ENCODE measurements around the gene SENP1.
"Not testable (repeated sequence)": the region's sequence is repeated elsewhere in the genome, so short reads cannot be mapped to it uniquely, and the experiment has no call there.

The SENP1 gene

GRCh38 chr12:48122065-48122834, 16.4 kb upstream of the SENP1 start:
- Mint-ChIP-seq H3K27ac (no peak overlapping the region), H3K9me3 (no peaks in the 10 kb centered on the region), H3K27me3 (no peaks in the 10 kb centered on the region), H3K4me1 (peaks cover 18% of the 10 kb centered on the region), H3K4me3 (no peak overlapping the region)
- ATAC-seq (no peak), DNase-seq (no peak)

- Mint-ChIP-seq H3K27me3 (no peaks in the 10 kb centered on the region), H3K9me3 (no peaks in the 10 kb centered on the region), H3K27ac (no peak overlapping the region), H3K4me3 (no peak overlapping the region), H3K4me1 (peaks cover 18% of the 10 kb centered on the region)
- no peak for DNase-seq
- ATAC-seq = no peak
These were observed 15.6 kb upstream of the SENP1 start for GRCh38 chr12:48121522-48121921.

- ATAC-seq = no peak
- no peaks in the 10 kb centered on the region for H3K27me3 Mint-ChIP-seq
- H3K4me1 Mint-ChIP-seq = peaks cover 18% of the 10 kb centered on the region
These were observed 13.9 kb upstream of the SENP1 start for GRCh38 chr12:48119834-48120195.

GRCh38 chr12:48119078-48119833, 13.4 kb upstream of the SENP1 start, which contains the start of gene PFKM:
TSS of gene PFKM (plus strand) at chr12:48119364. CDS start at chr12:48122775, 3,411 bp downstream.
- Mint-ChIP-seq H3K4me1 (peaks cover 18% of the 10 kb centered on the region), H3K27ac (peak within 1 kb of the TSS; percentile 89 to 90), H3K27me3 (no peaks in the 10 kb centered on the region), H3K9me3 (no peaks in the 10 kb centered on the region), H3K4me3 (peak within 1 kb of the TSS; percentile 98)
- DNase-seq (peak; percentile 50 to 65), ATAC-seq (peak; percentile 100)

More at GRCh38 chr12:48119834-48120195, 13.9 kb upstream of the SENP1 start:
- no peak for DNase-seq
- no peaks in the 10 kb centered on the region for H3K9me3 Mint-ChIP-seq
- peak overlapping the region; percentile 98 for H3K4me3 Mint-ChIP-seq
- peak overlapping the region in 1 of 2 donors; percentile 59 for H3K27ac Mint-ChIP-seq

GRCh38 chr12:48118284-48118871, 12.5 kb upstream of the SENP1 start:
- ATAC-seq (no peak), DNase-seq (no peak)
- peak overlapping the region; percentile 98 for H3K4me3 Mint-ChIP-seq
- H3K27ac Mint-ChIP-seq = peak overlapping the region in 1 of 2 donors; percentile 90
- H3K9me3 Mint-ChIP-seq = no peaks in the 10 kb centered on the region
- peaks cover 18% of the 10 kb centered on the region for H3K4me1 Mint-ChIP-seq
- no peaks in the 10 kb centered on the region for H3K27me3 Mint-ChIP-seq

- peaks cover 18% of the 10 kb centered on the region for H3K4me1 Mint-ChIP-seq
- no peak overlapping the region for H3K4me3 Mint-ChIP-seq
- H3K27ac Mint-ChIP-seq = no peak overlapping the region
- no peaks in the 10 kb centered on the region for H3K9me3 Mint-ChIP-seq
- no peak for ATAC-seq
- DNase-seq = no peak
- H3K27me3 Mint-ChIP-seq = no peaks in the 10 kb centered on the region
These were observed 10.1 kb upstream of the SENP1 start for GRCh38 chr12:48115957-48116356.

GRCh38 chr12:48111312-48111693, 5.4 kb upstream of the SENP1 start:
- not testable (repeated sequence) for ATAC-seq, H3K27me3 Mint-ChIP-seq, H3K4me3 Mint-ChIP-seq, DNase-seq, H3K9me3 Mint-ChIP-seq, H3K27ac Mint-ChIP-seq
- H3K4me1 Mint-ChIP-seq = peaks cover 27% of the 10 kb centered on the region

GRCh38 chr12:48110691-48111311, 4.9 kb upstream of the SENP1 start:
- H3K27me3 Mint-ChIP-seq = no peaks in the 10 kb centered on the region
- DNase-seq (no peak), ATAC-seq (no peak)
- H3K27ac Mint-ChIP-seq = no peak overlapping the region
- no peaks in the 10 kb centered on the region for H3K9me3 Mint-ChIP-seq
- no peak overlapping the region for H3K4me3 Mint-ChIP-seq
- H3K4me1 Mint-ChIP-seq = peaks cover 29% of the 10 kb centered on the region

- ATAC-seq (no peak), DNase-seq (no peak)
- no peaks in the 10 kb centered on the region for H3K9me3 Mint-ChIP-seq
- peaks cover 32% of the 10 kb centered on the region for H3K4me1 Mint-ChIP-seq
- no peaks in the 10 kb centered on the region for H3K27me3 Mint-ChIP-seq
- no peak overlapping the region for H3K27ac Mint-ChIP-seq
- H3K4me3 Mint-ChIP-seq = peak overlapping the region in 1 of 2 donors; percentile 16
These were observed 3.5 kb upstream of the SENP1 start for GRCh38 chr12:48109424-48109823.

GRCh38 chr12:48106681-48107613, 1.1 kb upstream of the SENP1 start:
- H3K4me1 Mint-ChIP-seq = peaks cover 51% of the 10 kb centered on the region
- DNase-seq (no peak), ATAC-seq (no peak)
- no peaks in the 10 kb centered on the region for H3K9me3 Mint-ChIP-seq
- peak overlapping the region; percentile 98 for H3K27ac Mint-ChIP-seq
- H3K4me3 Mint-ChIP-seq = peak overlapping the region; percentile 81 to 98
- no peaks in the 10 kb centered on the region for H3K27me3 Mint-ChIP-seq

- H3K27ac Mint-ChIP-seq = peak overlapping the region; percentile 98
- peaks cover 55% of the 10 kb centered on the region for H3K4me1 Mint-ChIP-seq
- no peaks in the 10 kb centered on the region for H3K27me3 Mint-ChIP-seq
- ATAC-seq = peak; percentile 54
- H3K4me3 Mint-ChIP-seq = peak overlapping the region; percentile 81 to 98
- H3K9me3 Mint-ChIP-seq = no peaks in the 10 kb centered on the region
- peak; percentile 31 to 58 for DNase-seq
These were observed 485 bp downstream of the SENP1 start for GRCh38 chr12:48105321-48105866.

GRCh38 chr12:48104531-48104930, 1.3 kb downstream of the SENP1 start:
- Mint-ChIP-seq H3K27me3 (no peaks in the 10 kb centered on the region), H3K4me3 (peak overlapping the region; percentile 81 to 98), H3K9me3 (no peaks in the 10 kb centered on the region), H3K27ac (peak overlapping the region in 1 of 2 donors; percentile 98), H3K4me1 (peaks cover 57% of the 10 kb centered on the region)
- DNase-seq (no peak), ATAC-seq (no peak)

- no peaks in the 10 kb centered on the region for H3K27me3 Mint-ChIP-seq
- no peak overlapping the region for H3K4me3 Mint-ChIP-seq
- H3K9me3 Mint-ChIP-seq = no peaks in the 10 kb centered on the region
- ATAC-seq (no peak), DNase-seq (no peak)
- no peak overlapping the region for H3K27ac Mint-ChIP-seq
- no peaks in the 10 kb centered on the region for H3K4me1 Mint-ChIP-seq
These were observed 13.3 kb downstream of the SENP1 start for GRCh38 chr12:48092611-48093010.

- H3K4me1 Mint-ChIP-seq = no peaks in the 10 kb centered on the region
- H3K9me3 Mint-ChIP-seq = no peaks in the 10 kb centered on the region
- H3K4me3 Mint-ChIP-seq = no peak overlapping the region
- no peaks in the 10 kb centered on the region for H3K27me3 Mint-ChIP-seq
- H3K27ac Mint-ChIP-seq = no peak overlapping the region
- DNase-seq (no peak), ATAC-seq (no peak)
These were observed 19.6 kb downstream of the SENP1 start for GRCh38 chr12:48086327-48086726.
